GM12801 (cell line): ENCODE measurements around the gene POLR2B.

Experiments
- TF ChIP-seq, protein P1 (sequence below): IDR thresholded peaks from one replicate; pipeline ENCODE4 v1.5.1; 2011; ENCODE audit warnings: control low read depth; ENCODE audit not compliant: insufficient read length; ENCODE audit errors: extremely low read depth

Gene POLR2B

DNA sequence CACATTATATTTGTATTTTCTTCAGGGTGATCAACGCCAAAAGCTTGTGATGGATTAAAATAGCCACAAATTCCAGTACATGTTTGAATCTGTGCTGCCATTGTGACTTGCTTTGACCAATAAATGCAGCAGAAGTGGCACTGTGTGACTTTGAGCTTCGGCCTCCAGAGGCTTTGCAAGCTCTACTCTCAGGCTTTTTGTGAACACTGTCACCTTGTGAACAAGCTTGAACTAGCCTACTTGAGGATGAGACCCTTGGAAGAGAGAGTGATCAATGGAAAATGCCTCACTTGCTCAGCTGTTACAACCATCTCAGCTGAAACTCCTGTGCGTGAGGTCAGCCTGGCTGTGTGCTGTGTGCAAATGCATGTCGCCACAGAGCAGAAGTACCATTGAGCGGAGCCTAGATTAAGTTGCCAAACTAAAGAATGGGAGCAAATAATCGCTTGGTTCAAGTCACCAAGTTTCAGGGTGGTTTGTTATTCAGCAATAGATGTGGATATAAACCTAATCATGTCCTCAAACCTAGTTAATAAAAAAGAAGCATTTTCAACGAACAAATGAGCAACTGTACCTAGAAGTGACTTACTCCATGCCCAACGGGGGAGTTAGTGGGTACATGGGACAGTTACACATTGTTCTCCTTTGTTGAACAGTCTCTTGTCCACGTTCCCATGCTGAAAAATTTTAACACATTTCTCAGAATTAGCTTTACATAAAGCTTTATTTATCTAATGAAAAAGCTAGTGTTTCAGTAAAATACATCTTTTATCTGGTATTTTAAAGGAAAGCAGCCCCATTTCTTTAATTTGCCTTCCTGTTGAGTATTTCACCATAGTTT, 24.8 kb upstream of the POLR2B start:
- TF ChIP-seq, protein P1, sequence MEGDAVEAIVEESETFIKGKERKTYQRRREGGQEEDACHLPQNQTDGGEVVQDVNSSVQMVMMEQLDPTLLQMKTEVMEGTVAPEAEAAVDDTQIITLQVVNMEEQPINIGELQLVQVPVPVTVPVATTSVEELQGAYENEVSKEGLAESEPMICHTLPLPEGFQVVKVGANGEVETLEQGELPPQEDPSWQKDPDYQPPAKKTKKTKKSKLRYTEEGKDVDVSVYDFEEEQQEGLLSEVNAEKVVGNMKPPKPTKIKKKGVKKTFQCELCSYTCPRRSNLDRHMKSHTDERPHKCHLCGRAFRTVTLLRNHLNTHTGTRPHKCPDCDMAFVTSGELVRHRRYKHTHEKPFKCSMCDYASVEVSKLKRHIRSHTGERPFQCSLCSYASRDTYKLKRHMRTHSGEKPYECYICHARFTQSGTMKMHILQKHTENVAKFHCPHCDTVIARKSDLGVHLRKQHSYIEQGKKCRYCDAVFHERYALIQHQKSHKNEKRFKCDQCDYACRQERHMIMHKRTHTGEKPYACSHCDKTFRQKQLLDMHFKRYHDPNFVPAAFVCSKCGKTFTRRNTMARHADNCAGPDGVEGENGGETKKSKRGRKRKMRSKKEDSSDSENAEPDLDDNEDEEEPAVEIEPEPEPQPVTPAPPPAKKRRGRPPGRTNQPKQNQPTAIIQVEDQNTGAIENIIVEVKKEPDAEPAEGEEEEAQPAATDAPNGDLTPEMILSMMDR: no peak

GRCh38 chr4:56958111-56958517, 20.6 kb upstream of the POLR2B start:
- TF ChIP-seq, protein P1: no peak

- TF ChIP-seq, protein P1: no peak
Observed at GRCh38 chr4:56959100-56959499, 19.6 kb upstream of the POLR2B start.

DNA sequence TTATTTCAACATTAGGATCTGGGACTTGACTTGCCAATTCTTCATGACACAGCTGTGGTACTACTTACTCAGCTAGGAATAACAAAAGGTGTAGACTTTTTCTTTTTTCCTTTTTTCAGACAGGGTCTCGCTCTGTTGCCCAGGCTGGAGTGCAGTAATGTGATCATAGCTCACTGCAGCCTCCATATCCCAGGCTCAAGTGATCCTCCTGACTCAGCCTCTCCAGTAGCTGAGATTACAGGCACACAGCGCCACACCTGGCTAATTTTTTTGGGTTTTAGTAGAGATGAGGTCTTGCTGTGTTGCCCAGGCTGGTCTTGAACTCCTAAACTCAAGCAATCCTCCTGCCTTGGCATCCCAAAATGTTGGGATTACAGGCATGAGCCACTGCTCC, 17.6 kb upstream of the POLR2B start:
- TF ChIP-seq, protein P1: no peak

DNA sequence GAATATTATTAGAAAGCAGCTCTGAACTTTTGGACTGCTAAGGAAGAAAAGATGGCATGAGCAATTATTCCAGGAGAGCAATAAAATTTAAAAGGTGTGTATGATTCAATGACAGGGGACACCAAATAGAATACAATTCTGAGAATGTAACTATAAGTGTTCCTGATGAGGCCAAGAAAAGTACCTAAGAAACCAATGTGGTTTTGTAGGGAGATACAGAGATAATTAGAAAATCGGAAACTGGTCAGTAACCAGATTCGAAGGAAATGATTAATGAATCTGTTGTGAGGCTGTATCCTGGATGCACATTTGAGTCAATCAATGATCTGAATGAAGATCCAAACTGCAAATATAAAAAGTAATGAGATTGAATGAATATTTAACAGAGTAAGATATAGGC, 7.3 kb upstream of the POLR2B start:
- TF ChIP-seq, protein P1: no peak

GRCh38 chr4:56972389-56972788, 6.3 kb upstream of the POLR2B start:
- TF ChIP-seq, protein P1: no peak

GRCh38 chr4:56972809-56973208, 5.9 kb upstream of the POLR2B start:
- TF ChIP-seq, protein P1: no peak

DNA sequence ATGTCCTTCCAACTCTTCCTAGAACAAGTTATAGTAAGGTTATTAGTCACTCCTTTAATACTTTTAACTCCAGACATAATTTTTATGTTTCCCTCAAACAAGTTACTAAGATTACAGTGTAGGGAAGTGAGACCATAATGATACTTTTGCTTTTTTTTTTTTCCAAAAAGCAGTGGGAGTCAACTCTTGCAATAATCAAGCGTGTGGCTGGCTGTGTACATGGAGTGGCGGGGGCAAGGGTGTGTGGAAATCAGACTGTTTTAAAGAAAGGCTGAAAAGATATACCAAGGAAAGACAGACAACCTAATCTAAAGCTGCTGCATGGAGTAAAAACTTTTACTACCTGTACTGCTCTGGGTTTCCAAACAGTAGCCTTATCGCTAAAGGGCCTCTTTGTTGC, 5.4 kb upstream of the POLR2B start:
- TF ChIP-seq, protein P1: no peak
